Measurements from ENCODE around the gene KNSTRN. TPM values are rescaled to one million over a fixed set of nuclear protein-coding genes. Genes with fewer than 3 reads are reported as not detected.

KNSTRN gene
- polyA plus RNA-seq, 1 donor = 21.3 TPM

GRCh38 chr15:40435023-40435709 is 52.6 kb downstream of the KNSTRN start:
- no peaks in the 10 kb centered on the region for H3K36me3 ChIP-seq (ENCODE audit: control insufficient read depth, insufficient read depth, low read length)
- no peak overlapping the region for H3K27ac ChIP-seq (ENCODE audit: low read length)
- WGBS (ENCODE audit: insufficient coverage, low lambda C conversion rate) = no CpG with 5 or more reads among the region's 20 CpGs
- DNase-seq = no peak
- no peaks in the 10 kb centered on the region for H3K9me3 ChIP-seq (ENCODE audit: control insufficient read depth, low read depth, low read length)
- H3K4me3 ChIP-seq (ENCODE audit: low read length) = no peak overlapping the region
- H3K4me1 ChIP-seq (ENCODE audit: control insufficient read depth, insufficient read depth, low read length) = peaks cover 27% of the 10 kb centered on the region
- peaks cover 64% of the 10 kb centered on the region for H3K27me3 ChIP-seq (ENCODE audit: control insufficient read depth, insufficient read depth, low read length)

GRCh38 chr15:40435710-40436089 is 53.2 kb downstream of the KNSTRN start:
- Histone ChIP-seq H3K4me1 (ENCODE audit: control insufficient read depth, insufficient read depth, low read length) (peaks cover 27% of the 10 kb centered on the region), H3K36me3 (ENCODE audit: control insufficient read depth, insufficient read depth, low read length) (no peaks in the 10 kb centered on the region), H3K27me3 (ENCODE audit: control insufficient read depth, insufficient read depth, low read length) (peaks cover 66% of the 10 kb centered on the region), H3K9me3 (ENCODE audit: control insufficient read depth, low read depth, low read length) (no peaks in the 10 kb centered on the region), H3K4me3 (ENCODE audit: low read length) (peak overlapping the region; percentile 46), H3K27ac (ENCODE audit: low read length) (no peak overlapping the region)
- DNase-seq = no peak
- no CpG with 5 or more reads among the region's 15 CpGs for WGBS (ENCODE audit: insufficient coverage, low lambda C conversion rate)

- no peak overlapping the region for H3K27ac ChIP-seq (ENCODE audit: low read length)
- H3K4me1 ChIP-seq (ENCODE audit: control insufficient read depth, insufficient read depth, low read length) = peaks cover 27% of the 10 kb centered on the region
- peak overlapping the region; percentile 46 for H3K4me3 ChIP-seq (ENCODE audit: low read length)
- H3K27me3 ChIP-seq (ENCODE audit: control insufficient read depth, insufficient read depth, low read length) = peaks cover 66% of the 10 kb centered on the region
- no CpG with 5 or more reads among the region's 39 CpGs for WGBS (ENCODE audit: insufficient coverage, low lambda C conversion rate)
- H3K9me3 ChIP-seq (ENCODE audit: control insufficient read depth, low read depth, low read length) = no peaks in the 10 kb centered on the region
- peak in 1 of 2 donors; percentile 69 for DNase-seq
- H3K36me3 ChIP-seq (ENCODE audit: control insufficient read depth, insufficient read depth, low read length) = no peaks in the 10 kb centered on the region
Measured at GRCh38 chr15:40436116-40436891, 53.8 kb downstream of the KNSTRN start.

GRCh38 chr15:40436892-40437751 is 54.6 kb downstream of the KNSTRN start:
- no CpG with 5 or more reads among the region's 17 CpGs for WGBS (ENCODE audit: insufficient coverage, low lambda C conversion rate)
- Histone ChIP-seq H3K4me1 (ENCODE audit: control insufficient read depth, insufficient read depth, low read length) (peaks cover 27% of the 10 kb centered on the region), H3K27ac (ENCODE audit: low read length) (no peak overlapping the region), H3K9me3 (ENCODE audit: control insufficient read depth, low read depth, low read length) (no peaks in the 10 kb centered on the region), H3K27me3 (ENCODE audit: control insufficient read depth, insufficient read depth, low read length) (peaks cover 66% of the 10 kb centered on the region), H3K4me3 (ENCODE audit: low read length) (peak overlapping the region; percentile 46), H3K36me3 (ENCODE audit: control insufficient read depth, insufficient read depth, low read length) (no peaks in the 10 kb centered on the region)
- no peak for DNase-seq

GRCh38 chr15:40437752-40438687 is 55.5 kb downstream of the KNSTRN start:
- no peak overlapping the region for H3K27ac ChIP-seq (ENCODE audit: low read length)
- H3K36me3 ChIP-seq (ENCODE audit: control insufficient read depth, insufficient read depth, low read length) = no peaks in the 10 kb centered on the region
- no peaks in the 10 kb centered on the region for H3K9me3 ChIP-seq (ENCODE audit: control insufficient read depth, low read depth, low read length)
- H3K4me3 ChIP-seq (ENCODE audit: low read length) = no peak overlapping the region
- no peak for DNase-seq
- peaks cover 66% of the 10 kb centered on the region for H3K27me3 ChIP-seq (ENCODE audit: control insufficient read depth, insufficient read depth, low read length)
- peaks cover 35% of the 10 kb centered on the region for H3K4me1 ChIP-seq (ENCODE audit: control insufficient read depth, insufficient read depth, low read length)
- no CpG with 5 or more reads among the region's 21 CpGs for WGBS (ENCODE audit: insufficient coverage, low lambda C conversion rate)

GRCh38 chr15:40438712-40439111 is 56.2 kb downstream of the KNSTRN start:
- peaks cover 39% of the 10 kb centered on the region for H3K4me1 ChIP-seq (ENCODE audit: control insufficient read depth, insufficient read depth, low read length)
- WGBS (ENCODE audit: insufficient coverage, low lambda C conversion rate) = no CpG with 5 or more reads among the region's 12 CpGs
- DNase-seq = no peak
- no peak overlapping the region for H3K4me3 ChIP-seq (ENCODE audit: low read length)
- peaks cover 66% of the 10 kb centered on the region for H3K27me3 ChIP-seq (ENCODE audit: control insufficient read depth, insufficient read depth, low read length)
- H3K27ac ChIP-seq (ENCODE audit: low read length) = no peak overlapping the region
- H3K36me3 ChIP-seq (ENCODE audit: control insufficient read depth, insufficient read depth, low read length) = no peaks in the 10 kb centered on the region
- H3K9me3 ChIP-seq (ENCODE audit: control insufficient read depth, low read depth, low read length) = no peaks in the 10 kb centered on the region

GRCh38 chr15:40439461-40439959 is 57.0 kb downstream of the KNSTRN start:
- peaks cover 39% of the 10 kb centered on the region for H3K4me1 ChIP-seq (ENCODE audit: control insufficient read depth, insufficient read depth, low read length)
- no peak overlapping the region for H3K27ac ChIP-seq (ENCODE audit: low read length)
- peaks cover 59% of the 10 kb centered on the region for H3K27me3 ChIP-seq (ENCODE audit: control insufficient read depth, insufficient read depth, low read length)

GRCh38 chr15:40439960-40440742 is 57.6 kb downstream of the KNSTRN start:
- DNase-seq = peak in 1 of 2 donors; percentile 63
- Histone ChIP-seq H3K27me3 (ENCODE audit: control insufficient read depth, insufficient read depth, low read length) (peaks cover 52% of the 10 kb centered on the region), H3K36me3 (ENCODE audit: control insufficient read depth, insufficient read depth, low read length) (no peaks in the 10 kb centered on the region), H3K27ac (ENCODE audit: low read length) (no peak overlapping the region), H3K4me1 (ENCODE audit: control insufficient read depth, insufficient read depth, low read length) (peaks cover 37% of the 10 kb centered on the region), H3K9me3 (ENCODE audit: control insufficient read depth, low read depth, low read length) (no peaks in the 10 kb centered on the region), H3K4me3 (ENCODE audit: low read length) (peak overlapping the region; percentile 44)
- no CpG with 5 or more reads among the region's 35 CpGs for WGBS (ENCODE audit: insufficient coverage, low lambda C conversion rate)

More at GRCh38 chr15:40439461-40439959, 57.0 kb downstream of the KNSTRN start:
- H3K4me3 ChIP-seq (ENCODE audit: low read length) = peak overlapping the region; percentile 44
- no peak for DNase-seq
- no peaks in the 10 kb centered on the region for H3K9me3 ChIP-seq (ENCODE audit: control insufficient read depth, low read depth, low read length)
- WGBS (ENCODE audit: insufficient coverage, low lambda C conversion rate) = no CpG with 5 or more reads among the region's 15 CpGs
- H3K36me3 ChIP-seq (ENCODE audit: control insufficient read depth, insufficient read depth, low read length) = no peaks in the 10 kb centered on the region

Measured in large intestine (tissue), 3 donors.